ENCODE results near the gene CEP55.

Gene CEP55

GRCh38 chr10:93457511-93457910 lies 38.9 kb upstream of the CEP55 start:
- Histone ChIP-seq H3K36me3 (ENCODE audit: insufficient read depth) (no peaks in the 10 kb centered on the region), H3K4me1 (ENCODE audit: low read depth, poor library complexity, severe bottlenecking) (peaks cover 2% of the 10 kb centered on the region), H2AFZ (ENCODE audit: low read depth) (no peak overlapping the region), H3K27ac (no peak overlapping the region), H3K27me3 (ENCODE audit: insufficient read depth, low read depth) (no peaks in the 10 kb centered on the region), H3K4me2 (no peak overlapping the region), H3K79me2 (ENCODE audit: insufficient read depth, low read depth) (no peaks in the 10 kb centered on the region), H4K20me1 (ENCODE audit: insufficient read depth) (no peaks in the 10 kb centered on the region), H3K4me3 (IDR thresholded peaks at IDR 0.05; ENCODE audit: insufficient read depth, low read depth, low read length) (no peak overlapping the region), H3K9ac (no peak overlapping the region)
- TF ChIP-seq, protein P1, sequence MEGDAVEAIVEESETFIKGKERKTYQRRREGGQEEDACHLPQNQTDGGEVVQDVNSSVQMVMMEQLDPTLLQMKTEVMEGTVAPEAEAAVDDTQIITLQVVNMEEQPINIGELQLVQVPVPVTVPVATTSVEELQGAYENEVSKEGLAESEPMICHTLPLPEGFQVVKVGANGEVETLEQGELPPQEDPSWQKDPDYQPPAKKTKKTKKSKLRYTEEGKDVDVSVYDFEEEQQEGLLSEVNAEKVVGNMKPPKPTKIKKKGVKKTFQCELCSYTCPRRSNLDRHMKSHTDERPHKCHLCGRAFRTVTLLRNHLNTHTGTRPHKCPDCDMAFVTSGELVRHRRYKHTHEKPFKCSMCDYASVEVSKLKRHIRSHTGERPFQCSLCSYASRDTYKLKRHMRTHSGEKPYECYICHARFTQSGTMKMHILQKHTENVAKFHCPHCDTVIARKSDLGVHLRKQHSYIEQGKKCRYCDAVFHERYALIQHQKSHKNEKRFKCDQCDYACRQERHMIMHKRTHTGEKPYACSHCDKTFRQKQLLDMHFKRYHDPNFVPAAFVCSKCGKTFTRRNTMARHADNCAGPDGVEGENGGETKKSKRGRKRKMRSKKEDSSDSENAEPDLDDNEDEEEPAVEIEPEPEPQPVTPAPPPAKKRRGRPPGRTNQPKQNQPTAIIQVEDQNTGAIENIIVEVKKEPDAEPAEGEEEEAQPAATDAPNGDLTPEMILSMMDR (conservative IDR thresholded peaks at IDR 0.05; ENCODE audit: low read depth, low read length), result no peak

DNA sequence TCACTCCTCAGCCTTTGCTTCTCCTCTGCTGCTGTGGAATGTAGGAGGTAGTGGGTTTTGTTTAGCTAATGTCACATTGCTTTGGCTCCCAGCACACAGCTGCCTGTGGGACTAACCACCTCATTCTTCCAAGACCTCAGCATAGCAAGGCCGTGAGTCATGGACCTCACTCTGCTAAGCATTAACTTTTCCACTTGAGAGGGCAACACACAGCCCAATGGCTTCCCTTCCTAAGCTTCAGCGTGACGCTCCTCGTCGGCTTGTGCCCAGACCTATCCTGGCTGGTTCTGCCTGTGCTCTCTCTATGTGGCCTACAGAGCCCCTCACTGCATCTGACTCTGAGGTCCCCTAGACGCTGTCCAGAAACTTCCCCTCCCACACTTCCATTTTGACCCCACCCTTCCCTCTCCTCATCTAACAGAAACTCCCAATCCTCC lies 37.6 kb upstream of the CEP55 start:
- H3K4me2 ChIP-seq, result no peak overlapping the region

DNA sequence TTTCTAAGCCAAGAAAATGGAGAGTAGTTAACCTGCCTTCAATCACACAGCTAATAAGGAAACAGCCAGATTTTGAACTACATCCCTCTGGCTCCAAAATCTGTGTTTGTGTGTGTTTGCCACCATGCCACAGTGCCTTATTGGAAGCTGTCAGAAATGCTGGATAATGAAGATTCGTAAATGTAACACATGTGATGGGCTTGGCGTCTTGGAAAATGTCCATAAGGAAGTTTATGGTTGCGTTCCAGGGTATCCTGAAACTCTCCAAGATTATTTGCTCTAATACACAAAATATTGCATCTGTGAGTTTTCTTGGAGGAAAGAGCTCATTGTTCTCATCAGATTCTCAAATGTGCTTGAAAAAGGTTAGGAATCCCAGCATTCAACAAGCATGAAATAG lies 36.9 kb upstream of the CEP55 start:
- Histone ChIP-seq H3K27ac (no peak overlapping the region), H3K9ac (no peak overlapping the region), H3K36me3 (ENCODE audit: insufficient read depth) (no peaks in the 10 kb centered on the region), H3K4me2 (no peak overlapping the region), H2AFZ (ENCODE audit: low read depth) (no peak overlapping the region), H3K4me1 (ENCODE audit: low read depth, poor library complexity, severe bottlenecking) (peaks cover 2% of the 10 kb centered on the region), H4K20me1 (ENCODE audit: insufficient read depth) (no peaks in the 10 kb centered on the region), H3K79me2 (ENCODE audit: insufficient read depth, low read depth) (no peaks in the 10 kb centered on the region), H3K27me3 (ENCODE audit: insufficient read depth, low read depth) (no peaks in the 10 kb centered on the region), H3K4me3 (IDR thresholded peaks at IDR 0.05; ENCODE audit: insufficient read depth, low read depth, low read length) (no peak overlapping the region)
- TF ChIP-seq, protein P1 (conservative IDR thresholded peaks at IDR 0.05; ENCODE audit: low read depth, low read length), result no peak

More for the DNA sequence above, 37.6 kb upstream of the CEP55 start:
- peaks cover 2% of the 10 kb centered on the region for H3K4me1 ChIP-seq (ENCODE audit: low read depth, poor library complexity, severe bottlenecking)
- no peaks in the 10 kb centered on the region for H4K20me1 ChIP-seq (ENCODE audit: insufficient read depth)
- no peak overlapping the region for H3K27ac ChIP-seq
- H3K4me3 ChIP-seq (IDR thresholded peaks at IDR 0.05; ENCODE audit: insufficient read depth, low read depth, low read length), result no peak overlapping the region
- TF ChIP-seq, protein P1 (conservative IDR thresholded peaks at IDR 0.05; ENCODE audit: low read depth, low read length), result no peak
- no peak overlapping the region for H3K9ac ChIP-seq
- H2AFZ ChIP-seq (ENCODE audit: low read depth), result no peak overlapping the region
- H3K27me3 ChIP-seq (ENCODE audit: insufficient read depth, low read depth), result no peaks in the 10 kb centered on the region
- H3K36me3 ChIP-seq (ENCODE audit: insufficient read depth), result no peaks in the 10 kb centered on the region
- H3K79me2 ChIP-seq (ENCODE audit: insufficient read depth, low read depth), result no peaks in the 10 kb centered on the region

DNA sequence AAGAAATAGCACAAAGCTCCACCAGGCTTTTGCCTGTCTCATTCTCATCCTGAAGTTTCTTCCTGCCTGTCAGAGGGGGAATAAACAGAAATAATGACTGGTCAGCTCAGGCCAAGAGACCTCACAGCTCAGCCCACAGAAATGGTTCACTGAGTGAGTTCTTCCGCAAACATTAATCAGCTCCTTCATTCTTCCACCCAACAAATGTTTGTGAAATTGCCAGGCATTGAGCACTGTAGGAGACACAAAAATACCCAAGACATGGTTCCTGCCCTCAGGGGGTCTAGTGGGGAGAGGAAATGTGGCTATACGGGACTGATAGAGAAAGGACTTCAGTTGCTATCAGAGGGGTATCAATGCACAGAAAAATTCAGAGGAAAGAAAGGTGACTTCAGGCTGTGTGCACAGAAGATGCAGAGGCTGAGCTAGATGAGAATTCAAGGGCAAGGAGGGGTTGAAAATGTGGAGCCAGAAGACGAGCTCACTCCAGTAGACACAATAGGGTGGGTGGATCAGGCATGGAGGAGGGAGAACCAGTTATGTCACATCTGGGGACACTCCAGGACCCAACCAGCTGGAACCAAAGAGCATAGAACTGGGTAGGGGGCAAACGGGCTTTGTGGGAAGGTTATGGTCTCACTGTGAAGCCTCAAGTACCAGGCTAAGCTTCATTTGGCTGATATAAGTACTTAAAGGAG lies 35.2 kb upstream of the CEP55 start:
- Histone ChIP-seq H3K4me2 (no peak overlapping the region), H3K36me3 (ENCODE audit: insufficient read depth) (no peaks in the 10 kb centered on the region), H4K20me1 (ENCODE audit: insufficient read depth) (no peaks in the 10 kb centered on the region), H3K4me1 (ENCODE audit: low read depth, poor library complexity, severe bottlenecking) (peaks cover 2% of the 10 kb centered on the region), H3K9ac (no peak overlapping the region), H3K79me2 (ENCODE audit: insufficient read depth, low read depth) (no peaks in the 10 kb centered on the region), H2AFZ (ENCODE audit: low read depth) (no peak overlapping the region), H3K27me3 (ENCODE audit: insufficient read depth, low read depth) (no peaks in the 10 kb centered on the region), H3K27ac (no peak overlapping the region), H3K4me3 (IDR thresholded peaks at IDR 0.05; ENCODE audit: insufficient read depth, low read depth, low read length) (no peak overlapping the region)
- TF ChIP-seq, protein P1 (conservative IDR thresholded peaks at IDR 0.05; ENCODE audit: low read depth, low read length), result no peak
